Panc1 (cell line): ENCODE results near the gene CDK2AP2. TPM values are rescaled to one million over a fixed set of nuclear protein-coding genes. Genes with fewer than 3 reads are reported as not detected.

Experiments used
- ATAC-seq: fragments of 200-7000 bp; cut with Tn5 transposase; 2 replicates; pipeline ENCODE4 v1.9.1; 2020; ENCODE audit warnings: mild to moderate bottlenecking, moderate library complexity
- BruUV-seq: library from RNA; stranded (reverse); fragments of 400-500 nt; replicated peaks from 2 replicates; lab custom pipeline; 2021; lab: Mats Ljungman, UMichigan
- CTCF ChIA-PET: fragments of 300-600 bp; sonication (Branson Sonifier 250); formaldehyde crosslinking; loops from one replicate; lab custom pipeline; 2022; ENCODE audit warnings: antibody characterized with exemption; lab: Charles Lee
- POLR2A ChIA-PET: fragments of 300-600 bp; sonication (Branson Sonifier 250); formaldehyde crosslinking; loops from one replicate; lab custom pipeline; 2022; ENCODE audit warnings: antibody characterized with exemption; lab: Charles Lee
- DNase-seq: peaks from one replicate; pipeline ENCODE4 v3.0.0-alpha.2; 2010; ENCODE audit warnings: low read depth, low spot score
- H3K27ac ChIP-seq: 2 replicates; pipeline ENCODE4 v1.5.1; 2011; ENCODE audit warnings: mild to moderate bottlenecking, low read length, inconsistent platforms
- H3K27me3 ChIP-seq: fragments of 200-500 bp; sonication (Bioruptor generic); 2 replicates; pipeline ENCODE4 v1.6.0; 2014; ENCODE audit warnings: low read length, inconsistent platforms; ENCODE audit not compliant: control insufficient read depth, insufficient read depth
- H3K36me3 ChIP-seq: fragments of 200-500 bp; sonication (Bioruptor generic); 2 replicates; pipeline ENCODE4 v1.5.1; 2014; ENCODE audit warnings: inconsistent platforms, mild to moderate bottlenecking, low read length, moderate library complexity; ENCODE audit not compliant: control insufficient read depth, insufficient read depth
- H3K4me1 ChIP-seq: 2 replicates; pipeline ENCODE4 v1.5.1; 2011; ENCODE audit warnings: inconsistent platforms, mild to moderate bottlenecking, low read length, moderate library complexity; ENCODE audit not compliant: control insufficient read depth, insufficient read depth
- H3K4me3 ChIP-seq, 2 experiments: 2 replicates each; pipeline ENCODE4 v1.5.1; 2011 to 2012; ENCODE audit warnings: low read depth in 2 of 2, low read length in 2 of 2, mild to moderate bottlenecking in 2 of 2, inconsistent platforms in 1 of 2, moderate library complexity in 1 of 2
- H3K9me3 ChIP-seq: fragments of 200-500 bp; sonication (Bioruptor generic); 2 replicates; pipeline ENCODE4 v1.5.1; 2014; ENCODE audit warnings: low read depth, mild to moderate bottlenecking, inconsistent platforms, low read length, moderate library complexity; ENCODE audit not compliant: control insufficient read depth, insufficient read depth
- POLR2AphosphoS5 ChIP-seq: IDR thresholded peaks from 2 replicates; pipeline ENCODE4 v1.6.1; 2012; ENCODE audit warnings: mild to moderate bottlenecking, low read depth, low read length, moderate library complexity
- SIN3A ChIP-seq: IDR thresholded peaks from 2 replicates; pipeline ENCODE4 v1.6.1; 2012; ENCODE audit warnings: low read depth, mild to moderate bottlenecking, low read length, moderate library complexity, borderline replicate concordance; ENCODE audit not compliant: insufficient read depth
- TCF7L2 ChIP-seq: IDR thresholded peaks from 2 replicates; pipeline ENCODE4 v1.6.1; 2011; ENCODE audit warnings: mild to moderate bottlenecking, low read depth, low read length, inconsistent platforms
- in situ Hi-C: cut with HindIII; loops from 2 replicates; pipeline ENCODE4 v1.10.0; 2016; ENCODE audit warnings: low sequenced_read_pairs, low pct_unique_long_range_greater_than_20kb
- intact Hi-C: fragments of 100-400 bp; cut with micrococcal nuclease; formaldehyde crosslinking; loops from one replicate; pipeline ENCODE4 v1.10.0; 2022; ENCODE audit not compliant: unreplicated experiment
- total RNA-seq: library from RNA; stranded (reverse); gene quantifications from one replicate; pipeline ENCODE4 v1.2.1, GENCODE V29; 2021; ENCODE audit not compliant: unreplicated experiment
- TF ChIP-seq, protein P1 (sequence below), 2 experiments: IDR thresholded peaks; 2 replicates each; pipeline ENCODE4 v1.6.1; 2011 to 2012; ENCODE audit warnings: low read depth in 2 of 2, control low read depth in 1 of 2, low read length in 1 of 2, mild to moderate bottlenecking in 1 of 2, moderate library complexity in 1 of 2; ENCODE audit not compliant: insufficient read depth in 1 of 2
- TF ChIP-seq, protein P2 (sequence below): fragments of 450-650 bp; IDR thresholded peaks from 2 replicates; pipeline ENCODE4 v1.5.1; 2017; ENCODE audit warnings: mild to moderate bottlenecking

CDK2AP2 gene
- total RNA-seq, 1 experiment from 2014 or later, result 76.1 TPM

DNA sequence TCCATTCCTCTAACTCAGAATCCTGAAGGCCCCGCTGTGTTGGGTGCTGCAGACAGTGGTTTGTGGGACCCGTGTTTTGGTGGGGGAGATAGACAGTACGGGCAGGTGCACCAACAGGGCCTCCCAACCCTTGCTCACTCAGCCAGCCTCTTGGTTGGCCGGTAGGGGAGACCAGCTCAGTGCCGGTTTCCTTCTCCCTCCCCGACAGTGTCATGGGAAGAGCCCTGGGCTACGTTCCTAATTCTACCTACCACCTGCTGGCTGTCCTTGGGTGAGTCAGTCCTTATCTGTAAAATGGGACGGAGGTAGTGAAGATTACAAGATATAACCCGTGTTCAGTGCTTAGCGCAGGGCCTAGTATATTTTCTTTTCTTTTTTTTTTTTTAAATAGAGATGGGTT, 44.8 kb downstream of the CDK2AP2 start:
- no peak overlapping the region for H3K27ac ChIP-seq
- ChIA-PET POLR2A (interaction anchor here (0.7 kb wide), 1 partner anchor 1372 kb away, joined by 3 read pairs; no protein-coding TSS in a partner anchor), CTCF (no interaction called here)
- H3K27me3 ChIP-seq, result no peaks in the 10 kb centered on the region
- ATAC-seq (no peak), DNase-seq (no peak)
- H3K9me3 ChIP-seq, result no peaks in the 10 kb centered on the region
- TF ChIP-seq TCF7L2, result no peak
- no peak for TF ChIP-seq POLR2AphosphoS5
- TF ChIP-seq SIN3A, result no peak
- TF ChIP-seq, protein P1, sequence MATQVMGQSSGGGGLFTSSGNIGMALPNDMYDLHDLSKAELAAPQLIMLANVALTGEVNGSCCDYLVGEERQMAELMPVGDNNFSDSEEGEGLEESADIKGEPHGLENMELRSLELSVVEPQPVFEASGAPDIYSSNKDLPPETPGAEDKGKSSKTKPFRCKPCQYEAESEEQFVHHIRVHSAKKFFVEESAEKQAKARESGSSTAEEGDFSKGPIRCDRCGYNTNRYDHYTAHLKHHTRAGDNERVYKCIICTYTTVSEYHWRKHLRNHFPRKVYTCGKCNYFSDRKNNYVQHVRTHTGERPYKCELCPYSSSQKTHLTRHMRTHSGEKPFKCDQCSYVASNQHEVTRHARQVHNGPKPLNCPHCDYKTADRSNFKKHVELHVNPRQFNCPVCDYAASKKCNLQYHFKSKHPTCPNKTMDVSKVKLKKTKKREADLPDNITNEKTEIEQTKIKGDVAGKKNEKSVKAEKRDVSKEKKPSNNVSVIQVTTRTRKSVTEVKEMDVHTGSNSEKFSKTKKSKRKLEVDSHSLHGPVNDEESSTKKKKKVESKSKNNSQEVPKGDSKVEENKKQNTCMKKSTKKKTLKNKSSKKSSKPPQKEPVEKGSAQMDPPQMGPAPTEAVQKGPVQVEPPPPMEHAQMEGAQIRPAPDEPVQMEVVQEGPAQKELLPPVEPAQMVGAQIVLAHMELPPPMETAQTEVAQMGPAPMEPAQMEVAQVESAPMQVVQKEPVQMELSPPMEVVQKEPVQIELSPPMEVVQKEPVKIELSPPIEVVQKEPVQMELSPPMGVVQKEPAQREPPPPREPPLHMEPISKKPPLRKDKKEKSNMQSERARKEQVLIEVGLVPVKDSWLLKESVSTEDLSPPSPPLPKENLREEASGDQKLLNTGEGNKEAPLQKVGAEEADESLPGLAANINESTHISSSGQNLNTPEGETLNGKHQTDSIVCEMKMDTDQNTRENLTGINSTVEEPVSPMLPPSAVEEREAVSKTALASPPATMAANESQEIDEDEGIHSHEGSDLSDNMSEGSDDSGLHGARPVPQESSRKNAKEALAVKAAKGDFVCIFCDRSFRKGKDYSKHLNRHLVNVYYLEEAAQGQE (IDR thresholded peaks at IDR 0.05; ENCODE audit: insufficient read depth in 1 of 2, low read depth in 2 of 2, low read length in 1 of 2), result no peak
- TF ChIP-seq, protein P2, sequence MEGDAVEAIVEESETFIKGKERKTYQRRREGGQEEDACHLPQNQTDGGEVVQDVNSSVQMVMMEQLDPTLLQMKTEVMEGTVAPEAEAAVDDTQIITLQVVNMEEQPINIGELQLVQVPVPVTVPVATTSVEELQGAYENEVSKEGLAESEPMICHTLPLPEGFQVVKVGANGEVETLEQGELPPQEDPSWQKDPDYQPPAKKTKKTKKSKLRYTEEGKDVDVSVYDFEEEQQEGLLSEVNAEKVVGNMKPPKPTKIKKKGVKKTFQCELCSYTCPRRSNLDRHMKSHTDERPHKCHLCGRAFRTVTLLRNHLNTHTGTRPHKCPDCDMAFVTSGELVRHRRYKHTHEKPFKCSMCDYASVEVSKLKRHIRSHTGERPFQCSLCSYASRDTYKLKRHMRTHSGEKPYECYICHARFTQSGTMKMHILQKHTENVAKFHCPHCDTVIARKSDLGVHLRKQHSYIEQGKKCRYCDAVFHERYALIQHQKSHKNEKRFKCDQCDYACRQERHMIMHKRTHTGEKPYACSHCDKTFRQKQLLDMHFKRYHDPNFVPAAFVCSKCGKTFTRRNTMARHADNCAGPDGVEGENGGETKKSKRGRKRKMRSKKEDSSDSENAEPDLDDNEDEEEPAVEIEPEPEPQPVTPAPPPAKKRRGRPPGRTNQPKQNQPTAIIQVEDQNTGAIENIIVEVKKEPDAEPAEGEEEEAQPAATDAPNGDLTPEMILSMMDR, result no peak
- no TSS peak for BruUV-seq
- peaks cover 36% of the 10 kb centered on the region for H3K4me1 ChIP-seq
- intact Hi-C loops, result no loop called here
- 0 out of 2 replicates have a peak, but pooled peaks cover 2% of the 10 kb centered on the region for H3K36me3 ChIP-seq
- no peak overlapping the region for H3K4me3 ChIP-seq
- in situ Hi-C loops, result no loop called here

DNA sequence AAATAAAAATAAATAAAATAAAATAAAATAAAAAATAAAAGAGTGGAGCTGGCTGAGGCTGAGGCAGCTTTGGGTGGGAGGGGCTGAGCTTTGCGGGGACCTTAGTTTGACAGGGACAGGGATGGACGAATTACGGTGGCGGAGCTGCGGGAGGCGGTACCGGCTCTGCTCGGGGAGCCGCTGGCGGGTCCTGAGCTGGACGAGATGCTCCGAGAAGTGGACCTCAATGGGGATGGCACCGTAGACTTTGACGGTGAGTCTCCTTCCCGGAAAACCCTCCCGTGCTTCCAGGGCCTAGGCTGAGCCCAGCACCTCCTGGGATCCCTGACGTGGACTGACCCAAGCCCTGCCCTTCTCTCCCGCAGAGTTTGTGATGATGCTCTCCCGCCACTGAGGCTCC, 49.7 kb downstream of the CDK2AP2 start:
- in situ Hi-C loops, result no loop called here
- H3K27ac ChIP-seq, result no peak overlapping the region
- H3K36me3 ChIP-seq, result no peaks in the 10 kb centered on the region
- peaks cover 2% of the 10 kb centered on the region; the same call in 1 of the 2 replicates for H3K4me1 ChIP-seq
- no peaks in the 10 kb centered on the region for H3K27me3 ChIP-seq
- ATAC-seq (no peak), DNase-seq (no peak)
- CTCF ChIA-PET, result no interaction called here
- TF ChIP-seq TCF7L2 (no peak), SIN3A (no peak), POLR2AphosphoS5 (no peak)
- TF ChIP-seq, protein P2, result no peak
- TF ChIP-seq, protein P1 (IDR thresholded peaks at IDR 0.05; ENCODE audit: insufficient read depth in 1 of 2, low read depth in 2 of 2, low read length in 1 of 2), result no peak
- intact Hi-C loops, result no loop called here
- POLR2A ChIA-PET, result no interaction called here
- no peaks in the 10 kb centered on the region for H3K9me3 ChIP-seq
- BruUV-seq, result no TSS peak
- no peak overlapping the region for H3K4me3 ChIP-seq
